Loucy (cell line): ENCODE measurements around the gene GRIN2D.

Experiments
- EZH2phosphoT487 ChIP-seq: fragments of 200-600 bp; IDR thresholded peaks from 2 replicates; pipeline ENCODE4 v1.6.1; 2018; ENCODE audit warnings: antibody characterized with exemption, mild to moderate bottlenecking, moderate library complexity, borderline replicate concordance
- TF ChIP-seq, protein P1 (sequence below): fragments of 200-600 bp; sonication (generic); conservative IDR thresholded peaks from 2 replicates; pipeline ENCODE4 v1.5.1; 2014; ENCODE audit warnings: mild to moderate bottlenecking, antibody characterized with exemption, low read length

DNA sequence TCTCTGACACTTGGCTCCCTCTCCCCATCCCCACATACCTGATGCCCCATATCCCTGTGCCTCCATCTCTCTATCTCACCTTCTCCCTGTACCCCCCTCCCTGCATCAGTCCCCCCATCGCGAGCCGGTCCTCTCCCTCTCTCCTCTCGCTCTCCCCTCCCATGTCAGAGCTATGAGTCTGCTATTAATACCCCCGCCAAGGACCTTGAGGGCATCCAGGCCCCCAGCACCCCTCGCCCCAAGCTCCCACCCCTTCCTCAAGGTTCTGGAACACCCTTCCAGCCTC lies 1.6 kb downstream of the GRIN2D start:
- TF ChIP-seq, protein P1, sequence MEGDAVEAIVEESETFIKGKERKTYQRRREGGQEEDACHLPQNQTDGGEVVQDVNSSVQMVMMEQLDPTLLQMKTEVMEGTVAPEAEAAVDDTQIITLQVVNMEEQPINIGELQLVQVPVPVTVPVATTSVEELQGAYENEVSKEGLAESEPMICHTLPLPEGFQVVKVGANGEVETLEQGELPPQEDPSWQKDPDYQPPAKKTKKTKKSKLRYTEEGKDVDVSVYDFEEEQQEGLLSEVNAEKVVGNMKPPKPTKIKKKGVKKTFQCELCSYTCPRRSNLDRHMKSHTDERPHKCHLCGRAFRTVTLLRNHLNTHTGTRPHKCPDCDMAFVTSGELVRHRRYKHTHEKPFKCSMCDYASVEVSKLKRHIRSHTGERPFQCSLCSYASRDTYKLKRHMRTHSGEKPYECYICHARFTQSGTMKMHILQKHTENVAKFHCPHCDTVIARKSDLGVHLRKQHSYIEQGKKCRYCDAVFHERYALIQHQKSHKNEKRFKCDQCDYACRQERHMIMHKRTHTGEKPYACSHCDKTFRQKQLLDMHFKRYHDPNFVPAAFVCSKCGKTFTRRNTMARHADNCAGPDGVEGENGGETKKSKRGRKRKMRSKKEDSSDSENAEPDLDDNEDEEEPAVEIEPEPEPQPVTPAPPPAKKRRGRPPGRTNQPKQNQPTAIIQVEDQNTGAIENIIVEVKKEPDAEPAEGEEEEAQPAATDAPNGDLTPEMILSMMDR = no peak
- TF ChIP-seq EZH2phosphoT487 = no peak
